Right ventricle myocardium inferior (tissue), 1 donor: ENCODE results near the gene NELFA. TPM values are rescaled to one million over a fixed set of nuclear protein-coding genes. Genes with fewer than 3 reads are reported as not detected.
"Not testable (repeated sequence)": the region's sequence is repeated elsewhere in the genome, so short reads cannot be mapped to it uniquely, and the experiment has no call there.

Experiments used
- ATAC-seq: fragments of 200-7000 bp; cut with Tn5 transposase; one replicate; pipeline ENCODE4 v1.9.1; 2020; ENCODE audit warnings: mild to moderate bottlenecking, moderate library complexity
- DNase-seq: peaks from one replicate; pipeline ENCODE4 v3.0.0; 2021; ENCODE audit errors: missing footprints
- intact Hi-C: fragments of 100-400 bp; cut with DNase I; formaldehyde crosslinking; loops from one replicate; pipeline ENCODE4 v1.11.0; 2022
- total RNA-seq: library from RNA; stranded (reverse); fragmentation: NEBNext Ultra II Directional; extraction: Animal tissue kit (Norgen Biotek cat#: 25700); gene quantifications from one replicate; pipeline ENCODE4 v1.2.1, GENCODE V29; 2021
- donor health status: DM: no; HTN: yes; CAD: no; lungs with severe emphysema.

Gene NELFA
- total RNA-seq, 1 donor from 2014 or later, result 10.8 TPM

- DNase-seq (peak; percentile 70), ATAC-seq (peak; percentile 7)
- intact Hi-C loops, result no loop called here
Measured at GRCh38 chr4:2042204-2042946, 33.6 kb upstream of the NELFA start.

GRCh38 chr4:2041239-2042130, 32.7 kb upstream of the NELFA start:
- ATAC-seq (peak; percentile 76), DNase-seq (peak; percentile 93)
- intact Hi-C loops, result no loop called here

- ATAC-seq, result no peak
- intact Hi-C loops, result no loop called here
- DNase-seq, result no peak
Measured at GRCh38 chr4:2040391-2041238, 31.8 kb upstream of the NELFA start.

- DNase-seq (no peak), ATAC-seq (no peak)
- intact Hi-C loops, result no loop called here
Measured at GRCh38 chr4:2036866-2037265, 28.1 kb upstream of the NELFA start.

GRCh38 chr4:2036327-2036726, 27.6 kb upstream of the NELFA start:
- no peak for ATAC-seq
- intact Hi-C loops, result no loop called here
- no peak for DNase-seq

- DNase-seq, ATAC-seq, intact Hi-C loops: not testable (repeated sequence)
Measured at GRCh38 chr4:2031161-2031560, 22.4 kb upstream of the NELFA start.

GRCh38 chr4:2027120-2027519, 18.3 kb upstream of the NELFA start:
- intact Hi-C loops, ATAC-seq, DNase-seq: not testable (repeated sequence)

- ATAC-seq (no peak), DNase-seq (no peak)
- intact Hi-C loops, result no loop called here
Measured at GRCh38 chr4:2025817-2026216, 17.0 kb upstream of the NELFA start.

GRCh38 chr4:2024683-2025082, 15.9 kb upstream of the NELFA start:
- ATAC-seq (no peak), DNase-seq (no peak)
- intact Hi-C loops, result no loop called here

- DNase-seq, ATAC-seq, intact Hi-C loops: not testable (repeated sequence)
Measured at GRCh38 chr4:2021358-2022018, 12.7 kb upstream of the NELFA start.

- DNase-seq, result no peak
- no peak for ATAC-seq
- intact Hi-C loops, result no loop called here
Measured at GRCh38 chr4:2015008-2015407, 6.2 kb upstream of the NELFA start.

- no peak for DNase-seq
- intact Hi-C loops, result no loop called here
- ATAC-seq, result no peak
Measured at GRCh38 chr4:2011583-2011982, 2.8 kb upstream of the NELFA start.

GRCh38 chr4:2009651-2010233, 968 bp upstream of the NELFA start:
- DNase-seq (peak; percentile 73), ATAC-seq (peak; percentile 45)
- intact Hi-C loops, result loop anchor here (10.0 kb wide), 1 partner anchor 65 kb away; no protein-coding TSS in a partner anchor

GRCh38 chr4:2008671-2008920, 178 bp downstream of the NELFA start:
- intact Hi-C loops, result loop anchor here (10.0 kb wide), 1 partner anchor 64 kb away; no protein-coding TSS in a partner anchor
- no peak for ATAC-seq
- DNase-seq, result no peak

GRCh38 chr4:2007804-2008670, 737 bp downstream of the NELFA start:
- intact Hi-C loops, result loop anchor here (10.0 kb wide), 1 partner anchor 63 kb away; no protein-coding TSS in a partner anchor
- ATAC-seq, result no peak
- peak; percentile 68 for DNase-seq

- no peak for ATAC-seq
- intact Hi-C loops, result loop anchor here (10.0 kb wide), 1 partner anchor 62 kb away; no protein-coding TSS in a partner anchor
- no peak for DNase-seq
Measured at GRCh38 chr4:2006956-2007653, 1.7 kb downstream of the NELFA start.

GRCh38 chr4:2006367-2006766, 2.4 kb downstream of the NELFA start:
- DNase-seq, result no peak
- no peak for ATAC-seq
- intact Hi-C loops, result loop anchor here (10.0 kb wide), 1 partner anchor 62 kb away; no protein-coding TSS in a partner anchor
